HG03460 (cell line): ENCODE data around the gene MST1.
A peak's percentile ranks its signal among the peaks of the same experiment; 100 is the strongest.
"Not testable (repeated sequence)": the region's sequence is repeated elsewhere in the genome, so short reads cannot be mapped to it uniquely, and the experiment has no call there.

ENCODE experiments used
- ATAC-seq: cut with Tn5 transposase; IDR thresholded peaks from one replicate; pipeline ENCODE4 v1.9.1; 2021; ENCODE audit not compliant: unreplicated experiment

MST1 gene

DNA sequence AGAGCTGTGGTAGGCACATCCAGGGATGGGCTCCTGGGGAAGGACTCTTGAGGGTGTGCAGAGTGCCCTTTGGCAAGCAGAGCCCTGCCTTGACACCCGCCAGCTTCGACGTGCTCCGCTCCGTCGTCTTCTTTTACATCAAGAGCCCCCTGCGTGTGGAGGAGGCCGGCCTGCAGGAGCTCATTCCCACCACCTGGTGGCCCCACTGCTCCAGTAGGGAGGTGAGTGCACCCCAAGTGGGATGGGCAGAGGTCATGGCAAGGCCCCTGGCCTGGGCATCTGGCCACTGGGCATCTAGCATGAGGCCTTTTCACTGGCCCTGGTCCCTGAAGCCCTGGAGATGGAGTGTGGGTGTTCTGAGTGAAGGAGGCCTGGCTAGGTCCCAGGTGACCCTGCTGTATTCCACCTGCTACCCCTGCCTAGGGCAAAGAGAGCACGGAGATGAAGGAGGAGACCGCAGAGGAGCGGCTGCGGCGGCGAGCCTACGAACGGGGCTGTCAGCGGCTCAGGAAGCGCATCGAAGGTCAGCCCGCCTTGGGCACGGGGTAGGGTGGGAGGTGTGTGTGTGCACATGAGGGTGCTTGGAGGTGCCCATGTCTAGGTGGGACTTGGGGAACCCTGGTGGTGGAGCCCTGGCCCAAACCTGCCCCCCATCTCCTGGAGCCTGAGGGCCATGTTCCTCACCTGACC lies 12.3 kb upstream of the MST1 start:
- ATAC-seq, result no peak

DNA sequence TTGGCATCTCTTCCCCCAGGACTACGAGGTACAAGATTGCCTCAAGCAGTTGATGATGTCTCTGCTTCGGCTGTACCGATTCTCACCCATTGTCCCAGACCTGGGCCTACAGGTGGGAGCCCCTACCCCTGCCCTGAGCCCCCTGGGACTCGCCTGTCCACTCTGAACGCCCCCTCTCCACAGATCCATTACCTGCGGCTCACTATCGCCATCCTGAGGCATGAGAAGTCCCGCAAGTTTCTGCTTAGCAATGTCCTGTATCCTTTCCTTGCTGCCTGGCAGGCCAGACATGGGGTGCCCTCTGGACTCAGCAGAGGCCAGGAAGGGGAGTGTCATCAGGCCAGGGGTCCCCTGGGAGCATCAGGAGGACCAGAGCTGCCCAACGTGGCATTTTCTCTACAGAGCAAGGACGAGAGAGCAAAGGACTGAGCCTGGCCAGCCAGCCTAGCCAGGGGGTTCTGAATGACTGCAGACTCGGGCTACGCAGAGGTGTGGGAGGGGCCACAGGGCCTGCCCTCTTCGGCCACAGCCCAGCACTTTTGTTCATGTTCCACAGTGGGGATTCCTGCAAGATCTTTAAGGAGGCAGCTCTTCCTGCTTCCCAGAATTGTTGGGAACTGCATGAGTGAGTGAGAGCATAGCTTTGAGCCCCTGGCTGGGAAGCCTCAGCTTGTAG lies 11.3 kb upstream of the MST1 start:
- no peak for ATAC-seq

DNA sequence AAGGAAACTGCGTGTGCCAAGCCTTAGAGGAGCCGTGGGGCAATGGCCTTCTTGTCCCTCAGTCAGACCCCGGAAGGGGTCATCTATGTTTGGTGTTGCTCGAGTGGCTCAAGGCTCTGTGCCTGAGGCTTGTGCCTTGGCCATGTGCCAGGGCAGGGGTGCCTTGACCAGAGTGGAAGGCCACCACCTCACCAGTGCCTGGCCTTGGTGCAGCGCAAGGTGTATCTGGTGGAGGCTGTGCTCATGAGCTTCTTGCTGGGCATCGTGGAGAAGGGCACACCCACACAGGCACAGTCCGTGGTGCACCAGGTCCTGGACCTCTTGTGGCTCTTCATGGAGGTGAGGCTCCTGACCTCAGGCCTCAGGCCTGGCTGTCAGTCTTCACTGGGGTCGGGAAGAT lies 10.7 kb upstream of the MST1 start:
- no peak for ATAC-seq

DNA sequence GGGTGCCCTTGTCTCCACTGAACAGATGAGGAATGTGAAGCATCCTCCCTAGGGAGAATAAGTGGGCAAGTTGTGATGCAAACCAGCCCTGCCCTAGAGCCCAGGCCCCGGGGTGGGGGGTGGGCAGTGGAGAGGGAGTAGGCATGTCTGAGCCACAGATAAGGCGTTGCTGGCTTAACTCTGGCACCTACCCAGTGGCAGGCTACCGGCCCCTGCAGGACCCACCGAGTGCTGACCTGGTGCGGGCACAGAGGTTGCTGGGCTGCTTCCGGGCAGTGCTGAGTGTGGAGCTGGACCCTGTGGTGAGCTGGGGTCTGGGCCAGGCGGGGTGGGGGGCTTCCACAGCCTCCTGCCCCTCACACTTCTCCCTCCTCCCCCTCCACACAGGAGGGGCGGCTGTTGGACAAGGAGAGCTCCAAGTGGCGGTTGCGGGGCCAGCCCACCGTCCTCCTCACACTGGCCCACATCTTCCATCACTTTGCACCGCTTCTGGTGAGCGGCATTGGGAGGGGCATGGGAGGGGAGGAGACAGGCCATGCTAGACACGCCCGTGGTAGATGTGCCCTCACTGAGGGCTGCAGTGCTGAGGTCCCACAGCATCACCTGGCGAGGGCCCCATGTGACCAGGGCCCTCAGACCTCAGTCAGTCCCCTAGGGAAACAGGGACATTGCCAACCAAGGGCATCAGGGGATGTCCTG lies 10.2 kb upstream of the MST1 start:
- no peak for ATAC-seq

DNA sequence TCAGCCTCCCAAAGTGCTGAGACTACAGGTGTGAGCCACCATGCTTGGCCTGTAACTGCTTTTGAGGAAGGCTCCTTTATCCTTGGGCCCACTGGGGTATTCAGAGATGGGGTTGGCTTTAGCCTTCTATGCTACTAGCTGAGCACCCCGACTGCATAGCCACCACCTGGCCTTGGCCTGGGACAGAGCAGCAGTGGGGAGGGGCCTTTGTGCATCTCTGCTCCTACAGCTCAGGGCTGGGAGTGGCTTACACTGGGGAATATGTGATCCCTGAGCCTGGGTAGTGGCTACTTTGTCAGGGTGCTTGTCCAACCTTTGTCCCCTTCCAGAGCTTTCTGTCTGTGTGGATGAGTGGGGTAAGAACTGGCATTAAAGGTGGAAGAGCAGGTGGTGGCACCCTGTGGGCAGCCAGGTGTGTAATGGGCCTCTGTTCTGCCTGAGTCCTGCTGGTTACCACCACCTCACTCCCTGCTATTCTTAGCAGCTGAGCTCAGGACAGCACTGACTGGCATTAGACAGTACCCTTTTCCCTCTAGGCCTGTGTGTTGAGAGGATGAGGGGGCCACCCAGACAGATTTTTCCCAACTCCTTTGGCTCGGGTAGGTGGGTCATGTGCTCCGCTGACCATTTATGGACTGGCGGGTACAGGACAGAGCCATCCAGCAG lies 6.2 kb upstream of the MST1 start:
- ATAC-seq, result not testable (repeated sequence)

DNA sequence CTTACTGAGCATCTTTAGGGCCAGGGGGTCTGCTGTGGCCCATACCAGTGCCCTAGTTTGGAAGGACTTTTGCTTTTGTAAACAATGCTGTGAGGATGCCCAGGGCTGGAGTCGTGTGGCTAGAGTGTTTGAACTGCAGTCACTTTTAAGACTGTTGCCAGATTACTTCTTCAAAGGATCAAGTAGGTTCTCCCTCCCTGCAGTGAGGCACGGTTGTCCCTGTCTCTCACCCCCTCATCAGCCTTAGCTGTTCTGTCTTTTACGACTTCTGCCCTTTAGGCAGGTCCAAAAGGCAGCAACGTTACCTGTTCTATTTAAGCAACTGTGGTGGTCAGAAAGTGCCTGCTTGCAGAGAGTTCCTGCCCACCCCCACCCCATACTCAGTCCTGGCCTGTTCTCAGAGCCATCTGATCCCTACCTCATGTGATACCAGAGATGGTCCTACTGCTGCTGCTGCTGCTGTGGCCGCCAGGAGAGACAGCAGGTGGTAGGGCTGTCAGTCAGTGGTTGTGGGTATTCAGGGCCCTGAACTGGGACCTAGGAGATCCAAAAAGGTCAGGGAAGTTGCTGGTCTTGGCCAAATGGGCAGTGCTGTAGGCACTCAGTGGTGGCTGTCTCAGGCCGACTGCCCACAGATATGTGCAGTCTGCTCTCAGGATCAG lies 5.3 kb upstream of the MST1 start:
- ATAC-seq, result not testable (repeated sequence)

DNA sequence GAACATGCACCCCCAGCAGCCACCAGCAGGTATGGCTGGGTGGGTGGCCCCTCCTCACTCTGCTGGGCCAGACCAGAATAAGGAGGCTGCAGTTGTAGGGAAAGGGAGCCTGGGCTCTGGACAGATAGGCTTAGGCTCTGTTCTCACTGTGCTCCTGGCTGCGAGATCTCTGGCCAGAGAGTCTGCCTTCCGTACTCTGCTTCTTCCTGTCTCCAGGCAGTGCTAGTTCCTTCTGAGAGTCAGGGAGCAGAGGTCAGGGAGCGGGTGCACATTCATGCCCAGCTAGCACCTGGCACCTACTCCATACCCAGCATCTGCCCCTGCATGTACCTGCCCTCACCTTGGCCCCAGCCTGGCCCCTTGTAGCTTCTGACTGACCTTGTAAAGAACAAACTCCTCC lies 2.2 kb upstream of the MST1 start:
- not testable (repeated sequence) for ATAC-seq

DNA sequence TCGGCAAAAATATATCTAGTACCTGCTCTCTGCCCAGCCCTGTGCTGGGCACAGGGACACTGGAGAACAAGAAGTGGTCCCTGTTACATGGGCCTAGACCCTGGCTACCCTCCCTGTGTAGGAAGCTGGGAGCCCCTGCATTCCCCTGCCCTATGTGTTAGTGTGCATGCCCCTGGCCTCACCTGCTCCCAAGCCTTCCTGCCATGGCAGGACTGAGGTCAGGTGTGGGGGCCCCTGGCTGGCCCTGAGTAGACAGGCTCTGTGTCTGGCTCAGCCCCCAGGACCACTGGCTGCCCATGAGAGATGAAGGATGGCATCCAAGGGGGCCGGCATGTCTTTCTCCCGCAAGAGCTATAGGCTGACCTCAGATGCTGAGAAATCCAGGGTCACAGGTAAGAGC lies 1.6 kb upstream of the MST1 start:
- ATAC-seq, result not testable (repeated sequence)

DNA sequence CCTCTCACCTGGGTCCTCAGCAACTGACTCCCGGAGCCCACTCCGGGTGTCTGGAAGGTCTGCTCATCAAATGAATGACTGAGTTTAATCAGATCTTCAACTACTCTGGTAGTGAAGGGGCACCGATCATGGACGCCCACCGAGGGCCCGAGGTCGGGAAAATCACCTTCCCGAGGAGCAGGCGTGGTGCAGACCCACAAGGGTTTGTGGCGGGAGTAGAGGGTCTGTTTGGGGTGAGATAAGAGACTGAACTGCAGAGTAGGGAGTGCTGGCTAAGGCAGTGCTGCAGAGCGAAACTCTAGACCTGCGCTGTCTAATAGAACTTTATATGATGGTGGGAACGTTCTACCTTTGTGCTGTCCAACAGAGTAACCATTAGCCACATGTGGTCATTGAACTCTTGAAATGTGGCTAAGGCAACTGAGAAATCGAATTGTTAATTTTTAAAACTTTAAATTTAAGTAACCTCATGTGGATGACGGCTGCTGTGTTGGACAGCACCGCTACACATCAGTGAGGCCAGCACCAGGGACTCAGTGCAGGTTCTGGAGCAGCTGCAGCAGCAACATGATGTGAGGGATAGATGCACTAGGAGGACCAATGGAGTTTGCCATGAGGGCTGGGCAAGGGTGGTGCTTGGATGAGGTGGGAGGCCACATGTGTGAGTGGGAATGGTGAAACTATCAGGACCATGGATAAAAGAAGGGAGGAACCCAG lies 792 bp upstream of the MST1 start:
- ATAC-seq, result peak; percentile 6

DNA sequence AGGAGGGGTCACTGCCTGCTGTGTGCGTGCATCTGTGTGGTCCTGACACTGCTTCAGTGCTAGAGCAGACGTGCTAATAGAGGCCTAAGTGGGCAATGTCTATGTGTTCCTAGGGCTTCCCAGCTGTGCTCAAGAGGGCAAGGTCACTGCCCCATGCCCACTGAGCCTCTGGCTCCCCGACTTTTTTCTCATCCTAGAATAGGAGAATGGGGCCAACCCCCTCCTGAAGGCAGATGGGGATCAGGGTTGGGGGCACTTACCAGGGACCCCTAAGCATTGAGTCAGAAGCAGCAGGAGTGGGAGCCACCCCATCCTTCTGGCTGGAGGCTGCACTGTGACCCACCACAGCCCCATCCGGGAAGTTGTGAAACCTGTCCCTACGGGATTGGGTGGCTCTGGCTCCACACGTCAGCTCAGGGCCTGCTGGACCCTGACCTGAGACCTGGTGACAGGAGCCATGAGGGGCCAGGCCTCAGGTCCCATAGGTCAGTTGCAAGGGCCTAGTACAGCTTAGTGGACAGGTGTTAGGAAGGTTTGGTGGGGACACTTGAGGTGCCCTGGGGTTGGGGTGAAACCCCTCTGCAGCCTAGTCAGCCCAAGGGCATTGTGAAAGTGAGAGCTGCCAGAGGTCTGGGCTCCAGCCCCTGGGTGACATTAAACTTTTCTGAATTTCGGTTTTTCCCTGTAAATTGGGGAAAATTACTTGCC lies 782 bp downstream of the MST1 start:
- ATAC-seq, result peak; percentile 8

DNA sequence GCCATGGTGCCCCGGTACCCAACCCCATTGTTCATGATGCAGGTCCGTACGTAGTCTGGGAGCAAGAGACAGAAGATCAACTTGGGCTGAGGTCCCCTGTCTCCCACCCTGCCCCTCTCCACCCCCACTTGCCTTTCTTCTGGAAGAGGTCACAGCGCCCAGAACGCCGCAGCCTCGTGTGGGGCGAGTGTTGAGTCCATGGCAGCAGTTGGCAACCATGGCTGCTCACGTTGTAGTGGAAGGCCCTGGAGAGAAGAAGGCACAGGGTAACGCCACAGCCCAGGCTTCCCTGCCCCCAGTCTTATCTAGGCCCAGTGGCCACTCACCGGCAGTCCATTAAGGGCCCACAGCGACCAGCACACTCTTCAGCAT lies 1.9 kb downstream of the MST1 start:
- not testable (repeated sequence) for ATAC-seq

DNA sequence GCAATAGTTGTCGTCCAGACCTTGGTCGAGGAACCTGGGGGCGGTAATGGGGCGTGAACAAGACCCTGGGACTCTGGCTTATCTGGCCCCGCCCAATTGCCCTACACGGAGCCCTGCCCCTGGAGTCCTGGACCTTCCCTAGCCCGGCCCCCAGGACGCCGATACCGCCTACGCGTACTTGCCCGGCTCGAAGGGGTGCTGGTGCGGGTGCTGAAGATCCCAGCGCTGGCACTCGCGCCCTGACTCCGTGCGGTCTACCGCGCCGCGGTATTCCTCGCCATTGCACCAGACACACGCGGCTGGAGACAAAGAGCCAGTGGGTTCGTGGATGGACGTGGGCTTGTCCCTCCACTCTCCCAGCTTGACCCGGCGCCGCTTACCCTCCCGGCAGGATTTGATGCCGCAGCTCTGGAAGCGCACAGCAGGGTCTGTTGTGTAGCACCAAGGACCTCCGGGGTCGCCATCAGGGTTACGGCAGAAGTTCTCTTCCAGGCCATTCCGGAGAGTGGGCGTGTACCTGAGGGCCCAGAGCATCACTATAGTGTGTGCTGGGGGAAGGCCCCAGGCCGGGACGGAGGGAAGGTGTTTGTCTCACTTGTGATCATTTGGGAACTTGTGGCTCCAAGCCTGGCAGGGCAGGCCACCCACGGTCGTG lies 2.4 kb downstream of the MST1 start:
- not testable (repeated sequence) for ATAC-seq

DNA sequence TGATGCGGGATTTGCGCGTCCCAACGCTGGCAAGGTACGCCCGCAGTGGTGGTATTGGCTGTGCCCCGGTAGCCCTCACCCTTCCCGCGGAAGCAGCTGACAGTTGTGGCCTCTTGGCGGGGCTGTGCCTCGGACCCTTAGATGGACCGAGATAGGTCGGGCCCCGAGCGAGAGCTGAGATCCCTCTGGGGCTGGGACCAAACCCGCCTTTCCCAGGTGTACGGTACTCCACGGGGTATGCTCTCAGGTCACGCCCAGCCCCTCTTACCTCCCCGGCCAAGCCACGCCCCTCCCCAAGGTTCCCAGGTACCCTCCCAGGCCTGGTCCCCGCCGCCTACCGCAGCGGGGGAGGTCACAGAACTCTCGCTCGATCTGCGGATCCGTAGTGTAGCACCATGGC lies 2.9 kb downstream of the MST1 start:
- ATAC-seq, result not testable (repeated sequence)

DNA sequence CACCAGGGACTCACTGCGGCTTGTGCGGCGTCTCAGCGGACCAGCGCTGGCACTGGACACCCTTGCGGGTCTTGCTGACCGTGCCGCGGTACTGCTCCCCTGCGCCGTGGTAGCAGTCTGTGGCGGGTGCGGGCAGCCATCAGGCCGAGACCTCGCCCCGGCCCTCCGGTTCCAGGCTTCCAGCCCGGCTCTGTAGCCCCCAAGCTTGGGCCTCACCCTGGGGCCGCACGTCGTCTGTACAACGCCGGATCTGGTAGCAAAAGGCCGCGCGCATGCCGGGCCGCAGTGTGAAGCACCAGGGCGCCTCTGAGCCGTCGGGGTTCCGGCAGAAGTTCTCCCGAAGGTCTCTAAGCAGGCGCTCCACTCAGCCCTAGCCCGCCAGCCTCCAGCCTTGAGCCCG lies 3.4 kb downstream of the MST1 start:
- ATAC-seq, result not testable (repeated sequence)

DNA sequence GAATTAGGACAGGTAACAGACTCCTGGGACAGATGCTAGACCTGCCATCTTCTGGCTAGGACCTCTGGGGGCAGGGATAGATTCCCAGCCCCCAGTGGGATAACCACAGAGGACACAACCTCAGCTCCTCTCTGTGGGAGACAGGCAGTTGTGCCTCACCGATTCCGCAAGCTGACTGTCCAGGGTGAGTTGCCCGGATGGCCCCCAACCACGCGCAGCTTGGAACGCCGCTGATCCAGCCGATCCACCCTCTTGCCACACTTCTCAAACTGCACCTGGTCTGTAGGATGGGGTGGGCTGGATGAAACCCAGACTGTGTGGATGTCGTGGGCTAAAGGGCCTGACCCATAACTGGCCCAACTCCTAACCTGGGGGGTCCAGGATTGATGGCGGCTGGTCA lies 4.2 kb downstream of the MST1 start:
- not testable (repeated sequence) for ATAC-seq

DNA sequence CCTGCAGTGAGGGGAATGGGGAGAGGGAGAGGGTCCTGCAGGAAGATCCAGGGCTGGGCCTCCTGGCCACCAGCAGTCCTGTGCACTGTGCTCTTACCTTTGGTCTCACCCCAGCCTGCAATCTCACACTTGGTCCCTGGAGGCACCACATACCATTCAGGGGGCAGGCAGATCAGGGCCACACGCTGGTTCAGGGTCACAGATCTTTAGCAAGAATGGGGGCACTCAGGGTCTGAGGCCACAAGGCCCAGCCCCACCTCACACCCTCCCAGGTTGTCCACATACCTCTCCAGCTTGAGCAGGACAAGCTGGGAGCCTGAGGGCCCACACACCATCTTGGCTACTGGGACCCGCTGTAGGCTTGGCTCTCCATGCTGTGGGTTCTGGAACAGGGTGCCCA lies 4.8 kb downstream of the MST1 start:
- ATAC-seq, result not testable (repeated sequence)

DNA sequence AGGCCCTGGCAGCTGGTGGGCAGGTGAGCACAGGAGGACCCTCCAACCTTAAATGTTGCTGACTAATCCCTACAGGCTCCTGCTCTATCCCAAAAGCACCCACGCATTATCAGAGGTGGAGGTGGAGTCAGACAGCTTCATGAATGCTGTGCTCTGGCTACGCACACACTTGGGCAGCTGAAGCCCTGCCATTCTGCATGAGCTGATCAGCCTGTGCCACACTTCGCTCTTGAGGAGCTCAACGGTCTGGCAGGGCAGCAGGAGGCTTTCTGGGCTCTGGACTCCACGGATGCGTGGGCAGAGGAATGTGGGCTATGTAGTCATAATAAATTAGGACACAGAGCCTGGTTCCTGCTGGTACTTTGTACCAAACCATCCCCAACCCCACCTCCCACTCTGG lies 6.1 kb downstream of the MST1 start:
- ATAC-seq, result no peak

DNA sequence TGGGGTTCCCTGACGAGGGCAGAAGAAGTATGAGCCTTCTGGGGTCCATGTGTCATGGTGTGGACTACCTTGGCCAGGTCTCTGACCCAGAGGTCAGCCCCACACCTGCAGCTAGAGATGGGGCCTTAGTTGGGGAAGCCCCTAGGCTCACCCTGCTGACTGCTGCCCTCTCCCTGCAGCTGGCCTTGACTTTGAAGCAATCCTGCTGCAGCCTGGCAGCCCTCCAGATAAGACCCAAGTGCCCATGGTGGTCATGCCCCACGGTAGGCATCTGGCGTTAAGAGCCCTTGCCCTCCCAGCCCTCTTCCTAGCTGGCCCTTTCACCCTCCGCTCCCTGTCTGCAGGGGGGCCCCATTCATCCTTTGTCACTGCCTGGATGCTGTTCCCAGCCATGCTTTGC lies 7.7 kb downstream of the MST1 start:
- no peak for ATAC-seq

DNA sequence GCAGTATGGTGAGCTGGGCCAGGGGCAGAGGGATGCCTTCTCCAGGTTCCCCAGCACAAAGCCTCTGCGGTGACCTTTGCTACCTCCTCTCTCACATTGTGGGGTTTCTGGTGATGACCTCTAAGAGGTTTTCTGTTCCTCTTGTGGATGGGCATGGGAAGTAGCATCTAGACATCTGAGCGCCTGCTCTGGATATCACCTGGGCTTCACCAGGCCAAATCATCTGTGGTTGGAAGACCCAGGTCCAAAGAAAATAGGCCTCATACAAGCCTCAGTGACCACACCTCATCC lies 8.1 kb downstream of the MST1 start:
- no peak for ATAC-seq
